Stomach (tissue), 9 donors: Measurements from ENCODE around the gene TNRC6A. TPM values are rescaled to one million over a fixed set of nuclear protein-coding genes. Genes with fewer than 3 reads are reported as not detected.
"Not testable (repeated sequence)": the region's sequence is repeated elsewhere in the genome, so short reads cannot be mapped to it uniquely, and the experiment has no call there.

ENCODE experiments used
- DNase-seq, 2 donors: peaks; one replicate each; pipeline versions ENCODE4 v3.0.0 to v3.0.0-alpha.2; 2013 to 2019
- H3K27ac ChIP-seq, 5 donors: fragments of 200-600 bp in 4 of 5; sonication (generic) in 4 of 5; one replicate each; pipeline ENCODE4 v1.5.1; 2013 to 2019; ENCODE audit warnings: mild to moderate bottlenecking in 1 of 5, moderate library complexity in 1 of 5
- H3K27me3 ChIP-seq, 3 donors: fragments of 200-600 bp; sonication (generic); one replicate each; pipeline ENCODE4 v1.5.1; 2017 to 2019; ENCODE audit warnings: mixed run types in 1 of 3
- H3K36me3 ChIP-seq, 4 donors: fragments of 200-600 bp; sonication (generic); 1 replicate in 3 of 4; 2 replicates in 1 of 4; pipeline ENCODE4 v1.5.1; 2016 to 2019
- H3K4me1 ChIP-seq, 4 donors: fragments of 200-600 bp; sonication (generic); one replicate each; pipeline ENCODE4 v1.5.1; 2016 to 2019
- H3K4me3 ChIP-seq, 4 donors: fragments of 200-600 bp; sonication (generic) in 3 of 4; one replicate each; pipeline ENCODE4 v1.5.1; 2016 to 2019; ENCODE audit warnings: mild to moderate bottlenecking in 1 of 4
- H3K9me3 ChIP-seq, 4 donors: fragments of 200-600 bp; sonication (generic); one replicate each; pipeline ENCODE4 v1.5.1; 2016 to 2019
- EP300 ChIP-seq: sonication (generic); formaldehyde crosslinking; IDR thresholded peaks from one replicate; pipeline ENCODE4 v1.6.1; 2017; ENCODE audit warnings: antibody characterized with exemption
- POLR2A ChIP-seq, 4 donors: fragments of 450-650 bp; IDR thresholded peaks; one replicate each; pipeline ENCODE4 v1.6.1; 2016; ENCODE audit warnings: antibody characterized with exemption in 4 of 4, control low read depth in 2 of 4, mild to moderate bottlenecking in 1 of 4, moderate library complexity in 1 of 4
- POLR2AphosphoS5 ChIP-seq, 3 donors: sonication (generic); formaldehyde crosslinking; IDR thresholded peaks; one replicate each; pipeline ENCODE4 v1.6.1; 2016; ENCODE audit warnings: antibody characterized with exemption in 3 of 3
- WGBS, 5 donors: extraction: QIAGEN DNeasy Blood & Tissue Kit in 3 of 5; methylation state at CpG; one replicate each; pipeline versions ENCODE4 v1.1.5 to v1.1.7; 2013 to 2018; 5-methylcytosine and 5-hydroxymethylcytosine counted together
- intact Hi-C: fragments of 100-400 bp; cut with DNase I; formaldehyde crosslinking; loops from one replicate; pipeline ENCODE4 v1.15.1; 2023; ENCODE audit warnings: low total_unique reads
- polyA plus RNA-seq, 3 donors: library from polyadenylated mRNA; stranded (reverse); fragments of 200-250 nt; gene quantifications; one replicate each; pipeline ENCODE4 v1.2.3, GENCODE V29; 2013
- total RNA-seq, 5 donors: library from RNA; depleted of rRNA; stranded (reverse); fragments of >200 nt; gene quantifications; one replicate each; pipeline versions ENCODE4 v1.1.0 to v1.2.3, GENCODE V29; 2014 to 2016
- TF ChIP-seq, protein P1 (sequence below), 7 experiments: fragments of 450-650 bp in 4 of 7; fragments of 200-600 bp in 3 of 7; sonication (generic) in 3 of 7; IDR thresholded peaks; one replicate each; pipeline ENCODE4 v1.5.1; 2016 to 2019; ENCODE audit warnings: antibody characterized with exemption in 7 of 7, control low read depth in 2 of 7, mild to moderate bottlenecking in 1 of 7
- donor health status: healthy with polysubstance abuse.
- donor health status: Bipolar disorder and iron deficiency.
- donor health status: healthy.

TNRC6A gene
- total and polyA plus RNA-seq, 8 donors, result 6.8 to 59.6 (median 41.3) TPM

DNA sequence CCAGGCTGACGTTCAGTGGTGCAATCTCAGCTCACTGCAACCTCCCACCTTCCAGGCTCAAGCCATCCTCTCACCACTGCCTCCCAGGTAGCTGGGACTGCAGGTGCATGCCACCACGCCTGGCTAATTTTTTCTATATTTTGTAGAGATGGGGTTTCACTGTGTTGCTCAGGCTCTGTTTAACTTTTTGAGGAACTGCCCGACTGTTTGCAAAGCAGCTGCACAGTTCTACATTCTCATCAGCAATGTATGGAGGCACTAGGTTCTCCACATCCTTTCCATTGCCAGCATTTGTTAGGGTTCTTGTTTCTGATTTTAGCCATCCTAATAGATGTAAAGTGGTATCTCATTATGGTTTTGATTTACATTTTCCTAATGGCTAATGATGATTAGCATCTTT lies 9.4 kb downstream of the TNRC6A start:
- no peaks in the 10 kb centered on the region for H3K9me3 ChIP-seq
- H3K4me1 ChIP-seq, result peaks cover 45 to 100% (median 82%) of the 10 kb centered on the region in 4 donors
- intact Hi-C loops, result no loop called here
- no peaks in the 10 kb centered on the region for H3K27me3 ChIP-seq
- peaks cover 0 to 8% (median 3%) of the 10 kb centered on the region in 4 donors for H3K36me3 ChIP-seq
- H3K27ac ChIP-seq, result no peak overlapping the region
- 67 to 94% (median 85%) methylated on average over 3 of the region's 3 CpGs for WGBS, 5 donors
- TF ChIP-seq EP300, result no peak
- TF ChIP-seq, protein P1, sequence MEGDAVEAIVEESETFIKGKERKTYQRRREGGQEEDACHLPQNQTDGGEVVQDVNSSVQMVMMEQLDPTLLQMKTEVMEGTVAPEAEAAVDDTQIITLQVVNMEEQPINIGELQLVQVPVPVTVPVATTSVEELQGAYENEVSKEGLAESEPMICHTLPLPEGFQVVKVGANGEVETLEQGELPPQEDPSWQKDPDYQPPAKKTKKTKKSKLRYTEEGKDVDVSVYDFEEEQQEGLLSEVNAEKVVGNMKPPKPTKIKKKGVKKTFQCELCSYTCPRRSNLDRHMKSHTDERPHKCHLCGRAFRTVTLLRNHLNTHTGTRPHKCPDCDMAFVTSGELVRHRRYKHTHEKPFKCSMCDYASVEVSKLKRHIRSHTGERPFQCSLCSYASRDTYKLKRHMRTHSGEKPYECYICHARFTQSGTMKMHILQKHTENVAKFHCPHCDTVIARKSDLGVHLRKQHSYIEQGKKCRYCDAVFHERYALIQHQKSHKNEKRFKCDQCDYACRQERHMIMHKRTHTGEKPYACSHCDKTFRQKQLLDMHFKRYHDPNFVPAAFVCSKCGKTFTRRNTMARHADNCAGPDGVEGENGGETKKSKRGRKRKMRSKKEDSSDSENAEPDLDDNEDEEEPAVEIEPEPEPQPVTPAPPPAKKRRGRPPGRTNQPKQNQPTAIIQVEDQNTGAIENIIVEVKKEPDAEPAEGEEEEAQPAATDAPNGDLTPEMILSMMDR (IDR thresholded peaks at IDR 0.05), result no peak
- no peak for TF ChIP-seq POLR2A (IDR thresholded peaks at IDR 0.05)
- no peak for TF ChIP-seq POLR2AphosphoS5 (IDR thresholded peaks at IDR 0.05)
- no peak overlapping the region for H3K4me3 ChIP-seq
- DNase-seq, result no peak

- no peaks in the 10 kb centered on the region for H3K27me3 ChIP-seq
- no peak overlapping the region for H3K4me3 ChIP-seq
- intact Hi-C loops, result no loop called here
- 89 to 98% (median 97%) methylated on average over 4 of the region's 4 CpGs for WGBS, 5 donors
- H3K9me3 ChIP-seq, result no peaks in the 10 kb centered on the region
- H3K27ac ChIP-seq, result no peak overlapping the region
- TF ChIP-seq POLR2A (IDR thresholded peaks at IDR 0.05) (no peak), POLR2AphosphoS5 (IDR thresholded peaks at IDR 0.05) (no peak), EP300 (no peak)
- TF ChIP-seq, protein P1 (IDR thresholded peaks at IDR 0.05), result no peak
- H3K36me3 ChIP-seq, result peaks cover 0 to 6% (median 2%) of the 10 kb centered on the region in 4 donors
- peaks cover 42 to 100% (median 79%) of the 10 kb centered on the region in 4 donors for H3K4me1 ChIP-seq
- DNase-seq, result no peak
Observed at GRCh38 chr16:24741862-24742261, 12.4 kb downstream of the TNRC6A start.

DNA sequence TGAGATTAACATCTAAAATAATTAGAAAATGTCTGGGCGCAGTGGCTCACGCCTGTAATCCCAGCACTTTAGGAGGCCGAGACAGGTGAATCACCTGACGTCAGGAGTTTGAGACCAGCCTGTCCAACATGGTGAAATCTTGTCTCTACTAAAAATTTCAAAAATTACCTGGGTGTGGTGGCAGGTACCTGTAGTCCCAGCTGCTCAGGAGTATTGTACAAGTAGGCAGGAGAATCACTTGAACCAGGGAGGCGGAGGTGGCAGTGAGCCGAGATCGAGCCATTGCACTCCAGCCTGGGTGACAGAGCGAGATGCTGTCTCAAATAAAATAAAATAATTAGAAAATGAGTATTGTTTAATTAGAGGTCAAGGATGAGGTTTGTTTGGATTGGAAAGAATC lies 13.2 kb downstream of the TNRC6A start:
- H3K36me3 ChIP-seq, DNase-seq, H3K27ac ChIP-seq, H3K27me3 ChIP-seq, H3K4me3 ChIP-seq, intact Hi-C loops, H3K9me3 ChIP-seq: not testable (repeated sequence)
- H3K4me1 ChIP-seq, result peaks cover 42 to 100% (median 78%) of the 10 kb centered on the region in 4 donors
- WGBS, 5 donors, result 93 to 95% (median 94%) methylated on average over 8 of the region's 8 CpGs

GRCh38 chr16:24745391-24745790 lies 15.9 kb downstream of the TNRC6A start:
- no peaks in the 10 kb centered on the region for H3K27me3 ChIP-seq
- TF ChIP-seq POLR2AphosphoS5 (IDR thresholded peaks at IDR 0.05) (no peak), POLR2A (IDR thresholded peaks at IDR 0.05) (no peak), EP300 (no peak)
- TF ChIP-seq, protein P1 (IDR thresholded peaks at IDR 0.05), result no peak
- intact Hi-C loops, result no loop called here
- H3K27ac ChIP-seq, result no peak overlapping the region
- H3K36me3 ChIP-seq, result peaks cover 0 to 4% (median 0%) of the 10 kb centered on the region in 4 donors
- H3K4me1 ChIP-seq, result peaks cover 49 to 100% (median 82%) of the 10 kb centered on the region in 4 donors
- H3K4me3 ChIP-seq, result no peak overlapping the region
- DNase-seq, result no peak
- no peaks in the 10 kb centered on the region for H3K9me3 ChIP-seq

DNA sequence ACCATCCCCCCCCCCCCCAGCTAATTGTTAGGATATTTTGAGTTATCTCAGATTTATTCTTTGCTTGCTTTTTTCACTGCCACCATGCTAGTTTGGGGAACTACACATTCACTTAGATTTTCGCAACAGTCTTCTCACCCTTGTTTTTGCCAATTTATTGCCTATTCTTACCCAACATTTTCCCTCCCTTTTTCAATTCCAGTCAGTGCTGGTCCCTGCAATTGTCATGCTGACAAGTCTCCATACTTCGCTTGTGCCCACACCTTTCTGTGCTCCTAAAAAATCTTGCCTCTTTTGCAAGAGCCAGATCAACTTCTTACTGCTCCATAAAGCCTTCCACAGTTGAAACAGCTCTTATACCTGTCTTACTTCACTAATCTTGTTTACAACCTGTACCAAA lies 16.3 kb downstream of the TNRC6A start:
- TF ChIP-seq POLR2AphosphoS5 (IDR thresholded peaks at IDR 0.05), result no peak
- no peak for TF ChIP-seq POLR2A (IDR thresholded peaks at IDR 0.05)
- TF ChIP-seq EP300, result no peak
- TF ChIP-seq, protein P1 (IDR thresholded peaks at IDR 0.05), result no peak
- 94 to 100% (median 97%) methylated on average over 2 of the region's 2 CpGs for WGBS, 5 donors
- peaks cover 47 to 100% (median 81%) of the 10 kb centered on the region in 4 donors for H3K4me1 ChIP-seq

More for the DNA sequence above, 16.3 kb downstream of the TNRC6A start:
- Histone ChIP-seq H3K27ac (no peak overlapping the region), H3K4me3 (no peak overlapping the region), H3K36me3 (peaks cover 0 to 4% (median 0%) of the 10 kb centered on the region in 4 donors), H3K9me3 (no peaks in the 10 kb centered on the region), H3K27me3 (no peaks in the 10 kb centered on the region)
- intact Hi-C loops, result no loop called here
- DNase-seq, result no peak
